CD14-positive monocyte (primary cell): ENCODE data around the gene BORCS5. TPM values are rescaled to one million over a fixed set of nuclear protein-coding genes. Genes with fewer than 3 reads are reported as not detected.

Experiments
- DNase-seq, 3 donors: peaks; one replicate each; pipeline ENCODE4 v3.0.0-alpha.2; 2011 to 2022
- H2AFZ ChIP-seq: 2 replicates; pipeline ENCODE4 v1.6.0; 2012; ENCODE audit warnings: mild to moderate bottlenecking, low read depth, low read length, inconsistent platforms; ENCODE audit not compliant: insufficient read depth, poor library complexity, severe bottlenecking
- H3K27ac ChIP-seq, 2 donors: 1 replicate in 1 of 2; 2 replicates in 1 of 2; pipeline ENCODE4 v1.5.1; 2012 to 2013; ENCODE audit warnings: low read length in 2 of 2, control low read depth in 1 of 2, inconsistent platforms in 1 of 2, low read depth in 1 of 2, mild to moderate bottlenecking in 1 of 2
- H3K27me3 ChIP-seq, 2 donors: one replicate each; pipeline versions ENCODE4 v1.6.0 to v1.6.1; 2011 to 2013; ENCODE audit warnings: low read length in 2 of 2; ENCODE audit not compliant: control insufficient read depth in 2 of 2, insufficient read depth in 2 of 2
- H3K36me3 ChIP-seq, 2 donors: replicated peaks in 1 of 2; 1 replicate in 1 of 2; 2 replicates in 1 of 2; pipeline versions ENCODE4 v1.5.1 to v1.6.1; 2012 to 2013; ENCODE audit warnings: low read length in 2 of 2, control low read depth in 1 of 2, inconsistent platforms in 1 of 2, mild to moderate bottlenecking in 1 of 2; ENCODE audit not compliant: insufficient read depth in 2 of 2, control insufficient read depth in 1 of 2
- H3K4me1 ChIP-seq, 2 donors: 1 replicate in 1 of 2; 2 replicates in 1 of 2; pipeline versions ENCODE4 v1.5.1 to v1.6.1; 2012 to 2013; ENCODE audit warnings: low read length in 2 of 2, control low read depth in 1 of 2, inconsistent platforms in 1 of 2, mild to moderate bottlenecking in 1 of 2, moderate library complexity in 1 of 2; ENCODE audit not compliant: insufficient read depth in 2 of 2, control insufficient read depth in 1 of 2
- H3K4me2 ChIP-seq: replicated peaks from 2 replicates; pipeline ENCODE3; 2012; ENCODE audit warnings: low read length, moderate library complexity, mild to moderate bottlenecking; ENCODE audit not compliant: poor library complexity, severe bottlenecking; ENCODE audit errors: extremely low read depth
- H3K4me3 ChIP-seq, 3 experiments: fragments of 200-600 bp in 1 of 3; sonication (generic) in 1 of 3; replicated peaks in 1 of 3; 1 replicate in 2 of 3; 2 replicates in 1 of 3; pipeline ENCODE4 v1.5.1; 2011 to 2013; ENCODE audit warnings: low read length in 3 of 3, mild to moderate bottlenecking in 3 of 3, control low read depth in 2 of 3, low read depth in 2 of 3, inconsistent platforms in 1 of 3, moderate library complexity in 1 of 3
- H3K79me2 ChIP-seq: 2 replicates; pipeline ENCODE4 v1.6.0; 2012; ENCODE audit warnings: mild to moderate bottlenecking, control low read depth, inconsistent platforms, low read length, moderate library complexity; ENCODE audit not compliant: insufficient read depth
- H3K9ac ChIP-seq: 2 replicates; pipeline ENCODE4 v1.6.0; 2017; ENCODE audit warnings: low read length, mild to moderate bottlenecking; ENCODE audit not compliant: insufficient read depth, poor library complexity, severe bottlenecking
- H3K9me3 ChIP-seq, 2 donors: replicated peaks in 1 of 2; 1 replicate in 1 of 2; 2 replicates in 1 of 2; pipeline versions ENCODE4 v1.5.1 to v1.6.1; 2012 to 2013; ENCODE audit warnings: low read length in 2 of 2, control low read depth in 1 of 2; ENCODE audit not compliant: control insufficient read depth in 1 of 2, insufficient read depth in 1 of 2
- H4K20me1 ChIP-seq: 2 replicates; pipeline ENCODE4 v1.6.0; 2012; ENCODE audit warnings: mild to moderate bottlenecking, low read length, control low read depth, moderate library complexity; ENCODE audit not compliant: insufficient read depth
- H3K27ac Mint-ChIP-seq, 7 donors: one replicate each; pipeline ENCODE4 v1.8.0; 2020; ENCODE audit warnings: mild to moderate bottlenecking in 7 of 7, mixed read lengths in 7 of 7, moderate library complexity in 6 of 7, inconsistent platforms in 2 of 7
- H3K27me3 Mint-ChIP-seq, 3 donors: one replicate each; pipeline ENCODE4 v1.8.0; 2021 to 2022; ENCODE audit warnings: low read depth in 3 of 3, mild to moderate bottlenecking in 3 of 3, mixed read lengths in 3 of 3, moderate library complexity in 3 of 3, inconsistent platforms in 1 of 3
- H3K36me3 Mint-ChIP-seq, 2 donors: one replicate each; pipeline ENCODE4 v1.8.0; 2020; ENCODE audit warnings: mixed read lengths in 2 of 2, inconsistent platforms in 1 of 2, mild to moderate bottlenecking in 1 of 2
- H3K4me1 Mint-ChIP-seq: one replicate; pipeline ENCODE4 v1.8.0; 2020; ENCODE audit warnings: mild to moderate bottlenecking, mixed read lengths
- H3K4me3 Mint-ChIP-seq, 2 donors: one replicate each; pipeline ENCODE4 v1.8.0; 2020; ENCODE audit warnings: mild to moderate bottlenecking in 2 of 2, mixed read lengths in 2 of 2, moderate library complexity in 1 of 2
- H3K9me3 Mint-ChIP-seq, 7 donors: one replicate each; pipeline ENCODE4 v1.8.0; 2020 to 2022; ENCODE audit warnings: mixed read lengths in 7 of 7, mild to moderate bottlenecking in 6 of 7, moderate library complexity in 6 of 7, inconsistent platforms in 2 of 7
- WGBS: methylation state at CpG from one replicate; pipeline ENCODE4 v1.1.5; 2013; ENCODE audit warnings: missing lambda C conversion rate; ENCODE audit not compliant: insufficient coverage; 5-methylcytosine and 5-hydroxymethylcytosine counted together
- intact Hi-C, 2 donors: fragments of 100-400 bp; cut with micrococcal nuclease; formaldehyde crosslinking; loops; one replicate each; pipeline versions ENCODE4 v1.15.0 to v1.15.1; 2023
- polyA plus RNA-seq, 3 donors: library from polyadenylated mRNA; depleted of rRNA in 1 of 3; unstranded in 2 of 3; stranded (reverse) in 1 of 3; fragments of 300-500 nt in 2 of 3; fragments of >200 nt in 1 of 3; fragmentation: Illumina TruSeq in 2 of 3; gene quantifications; 1 replicate in 2 of 3; 2 replicates in 1 of 3; pipeline ENCODE4 v1.2.3, GENCODE V29; 2012 to 2021
- TF ChIP-seq, protein P1 (sequence below): fragments of 200-600 bp; IDR thresholded peaks from one replicate; pipeline ENCODE4 v1.8.0; 2022; ENCODE audit warnings: antibody characterized with exemption, mild to moderate bottlenecking

BORCS5 gene
- polyA plus RNA-seq, 3 donors: 8.5 to 15.1 (median 9.6) TPM

DNA sequence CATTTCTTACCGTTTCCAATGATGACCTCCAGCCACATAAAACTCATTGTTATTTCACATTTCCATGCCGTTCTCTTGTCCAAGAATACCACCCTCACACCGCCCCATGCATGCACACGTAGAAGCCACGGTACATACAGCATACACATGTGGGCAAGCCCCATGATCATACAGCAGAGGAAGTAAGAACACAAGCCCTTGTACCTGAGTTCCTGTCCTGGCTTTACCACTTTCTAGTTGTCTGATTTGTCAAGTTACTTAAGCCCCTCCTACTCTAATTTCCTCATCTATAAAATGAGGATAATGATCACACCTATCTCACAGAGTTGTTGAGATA is 145.9 kb downstream of the BORCS5 start:
- Histone ChIP-seq H3K79me2 (no peaks in the 10 kb centered on the region), H3K36me3 (no peaks in the 10 kb centered on the region), H3K4me1 (no peaks in the 10 kb centered on the region), H3K9me3 (no peaks in the 10 kb centered on the region), H3K27me3 (no peaks in the 10 kb centered on the region), H2AFZ (no peak overlapping the region), H3K4me2 (no peak overlapping the region), H4K20me1 (no peaks in the 10 kb centered on the region), H3K27ac (no peak overlapping the region), H3K4me3 (no peak overlapping the region), H3K9ac (no peak overlapping the region)
- TF ChIP-seq, protein P1, sequence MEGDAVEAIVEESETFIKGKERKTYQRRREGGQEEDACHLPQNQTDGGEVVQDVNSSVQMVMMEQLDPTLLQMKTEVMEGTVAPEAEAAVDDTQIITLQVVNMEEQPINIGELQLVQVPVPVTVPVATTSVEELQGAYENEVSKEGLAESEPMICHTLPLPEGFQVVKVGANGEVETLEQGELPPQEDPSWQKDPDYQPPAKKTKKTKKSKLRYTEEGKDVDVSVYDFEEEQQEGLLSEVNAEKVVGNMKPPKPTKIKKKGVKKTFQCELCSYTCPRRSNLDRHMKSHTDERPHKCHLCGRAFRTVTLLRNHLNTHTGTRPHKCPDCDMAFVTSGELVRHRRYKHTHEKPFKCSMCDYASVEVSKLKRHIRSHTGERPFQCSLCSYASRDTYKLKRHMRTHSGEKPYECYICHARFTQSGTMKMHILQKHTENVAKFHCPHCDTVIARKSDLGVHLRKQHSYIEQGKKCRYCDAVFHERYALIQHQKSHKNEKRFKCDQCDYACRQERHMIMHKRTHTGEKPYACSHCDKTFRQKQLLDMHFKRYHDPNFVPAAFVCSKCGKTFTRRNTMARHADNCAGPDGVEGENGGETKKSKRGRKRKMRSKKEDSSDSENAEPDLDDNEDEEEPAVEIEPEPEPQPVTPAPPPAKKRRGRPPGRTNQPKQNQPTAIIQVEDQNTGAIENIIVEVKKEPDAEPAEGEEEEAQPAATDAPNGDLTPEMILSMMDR: no peak
- DNase-seq: no peak
- H3K9me3 Mint-ChIP-seq: peaks cover 0 to 1% (median 0%) of the 10 kb centered on the region in 7 donors
- H3K36me3 Mint-ChIP-seq: no peaks in the 10 kb centered on the region
- intact Hi-C loops: no loop called here
- no peak overlapping the region for H3K4me3 Mint-ChIP-seq
- H3K27ac Mint-ChIP-seq: no peak overlapping the region
- no peaks in the 10 kb centered on the region for H3K4me1 Mint-ChIP-seq
- H3K27me3 Mint-ChIP-seq: peaks cover 0 to 2% (median 0%) of the 10 kb centered on the region in 3 donors
- WGBS: 100% methylated on average over 4 of the region's 5 CpGs

DNA sequence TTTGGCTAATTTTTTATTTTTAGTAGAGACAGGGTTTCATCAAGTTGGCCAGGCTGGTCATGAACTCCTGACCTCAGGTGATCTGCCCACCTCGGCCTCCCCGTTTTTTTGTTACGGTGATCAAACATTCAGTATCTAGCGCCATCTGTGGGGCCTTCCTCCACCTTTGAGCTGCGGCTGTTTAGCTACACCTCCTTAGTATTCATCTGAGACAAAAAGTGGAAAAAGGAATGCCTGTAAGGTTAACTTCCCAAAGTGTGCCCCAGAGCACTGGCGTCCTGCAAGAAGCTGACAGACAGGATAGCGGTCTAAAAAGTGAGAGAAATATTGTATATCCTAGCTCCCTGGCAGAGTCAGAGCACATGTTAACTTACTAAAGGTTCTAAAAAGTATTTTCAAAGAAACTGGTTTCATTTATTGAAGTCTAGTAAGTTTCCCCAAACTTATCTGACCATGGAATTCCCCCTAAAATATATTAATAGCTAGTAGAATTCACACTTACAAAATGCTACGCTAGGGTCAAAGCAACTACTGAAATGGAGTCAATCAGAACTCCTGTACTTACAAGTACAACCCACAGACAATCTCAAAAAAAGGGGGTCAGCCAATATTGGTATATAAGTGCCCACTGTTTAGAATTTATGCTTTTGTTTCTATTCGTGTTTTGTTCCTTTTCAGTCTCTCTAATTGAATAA is 146.7 kb downstream of the BORCS5 start:
- TF ChIP-seq, protein P1: no peak
- intact Hi-C loops: no loop called here
- Histone ChIP-seq H3K4me3 (no peak overlapping the region), H3K9me3 (no peaks in the 10 kb centered on the region), H3K27ac (no peak overlapping the region), H3K4me2 (no peak overlapping the region), H3K36me3 (no peaks in the 10 kb centered on the region), H4K20me1 (no peaks in the 10 kb centered on the region), H3K4me1 (peaks cover 0 to 2% of the 10 kb centered on the region in 2 donors), H3K79me2 (no peaks in the 10 kb centered on the region), H3K9ac (no peak overlapping the region), H2AFZ (no peak overlapping the region), H3K27me3 (no peaks in the 10 kb centered on the region)
- Mint-ChIP-seq H3K4me1 (peaks cover 5% of the 10 kb centered on the region), H3K9me3 (peaks cover 0 to 1% (median 0%) of the 10 kb centered on the region in 7 donors), H3K27ac (no peak overlapping the region), H3K4me3 (no peak overlapping the region), H3K36me3 (no peaks in the 10 kb centered on the region), H3K27me3 (peaks cover 0 to 2% (median 0%) of the 10 kb centered on the region in 3 donors)
- WGBS: no CpG with 5 or more reads among the region's 9 CpGs
- DNase-seq: no peak
